ENCODE results near the gene ENOSF1.

GRCh38 chr18:673769-674168, 38.7 kb downstream of the ENOSF1 start:
- no peak for TF ChIP-seq POLR2A (IDR thresholded peaks at IDR 0.05)
- TF ChIP-seq CTCF (IDR thresholded peaks at IDR 0.05): no peak
- no peak for TF ChIP-seq POLR2AphosphoS5 (IDR thresholded peaks at IDR 0.05)

All from transverse colon (tissue), 4 donors.